WTC11 (cell line): ENCODE results near the gene PMM1. TPM values are rescaled to one million over a fixed set of nuclear protein-coding genes. Genes with fewer than 3 reads are reported as not detected.

ENCODE experiments used
- ATAC-seq: fragments of 200-7000 bp; cut with Tn5 transposase; 2 replicates; pipeline ENCODE4 v1.10.0; 2021; ENCODE audit warnings: mild to moderate bottlenecking, moderate library complexity
- CTCF ChIA-PET: fragments of 300-600 bp; sonication (Branson Sonifier 250); formaldehyde crosslinking; loops from one replicate; lab custom pipeline; 2021; ENCODE audit warnings: antibody characterized with exemption; lab: Charles Lee
- POLR2A ChIA-PET: fragments of 350-600 bp; sonication (Branson Sonifier 250); formaldehyde crosslinking; loops from one replicate; lab custom pipeline; 2021; ENCODE audit warnings: antibody characterized with exemption; lab: Charles Lee
- DNase-seq: peaks from one replicate; pipeline ENCODE4 v3.0.0; 2021; ENCODE audit warnings: low spot score
- H3K27ac Mint-ChIP-seq: 2 replicates; pipeline ENCODE4 v1.8.0; 2021; ENCODE audit warnings: mixed read lengths
- H3K27me3 Mint-ChIP-seq: 2 replicates; pipeline ENCODE4 v1.8.0; 2021; ENCODE audit warnings: low read depth, mild to moderate bottlenecking, moderate library complexity, mixed read lengths
- H3K36me3 Mint-ChIP-seq: 2 replicates; pipeline ENCODE4 v1.8.0; 2021; ENCODE audit warnings: mixed read lengths
- H3K4me1 Mint-ChIP-seq: 2 replicates; pipeline ENCODE4 v1.8.0; 2022; ENCODE audit warnings: mixed read lengths
- H3K4me3 Mint-ChIP-seq: 2 replicates; pipeline ENCODE4 v1.8.0; 2021; ENCODE audit warnings: mild to moderate bottlenecking, moderate library complexity, mixed read lengths
- H3K9me3 Mint-ChIP-seq: 2 replicates; pipeline ENCODE4 v1.8.0; 2021; ENCODE audit warnings: mixed read lengths
- CREB1 ChIP-seq: sonication (generic); formaldehyde crosslinking; IDR thresholded peaks from 2 replicates; pipeline ENCODE4 v1.8.0; 2023; ENCODE audit warnings: mild to moderate bottlenecking, missing genetic modification reagents
- E2F5 ChIP-seq: sonication (generic); formaldehyde crosslinking; IDR thresholded peaks from 2 replicates; pipeline ENCODE4 v1.8.1; 2022; ENCODE audit warnings: mild to moderate bottlenecking, moderate library complexity, missing genetic modification reagents
- ESRRA ChIP-seq: sonication (generic); formaldehyde crosslinking; IDR thresholded peaks from 2 replicates; pipeline ENCODE4 v1.8.1; 2022; ENCODE audit warnings: mild to moderate bottlenecking, missing genetic modification reagents, borderline replicate concordance
- ETV6 ChIP-seq: sonication (generic); formaldehyde crosslinking; IDR thresholded peaks from 2 replicates; pipeline ENCODE4 v1.8.1; 2022; ENCODE audit warnings: mild to moderate bottlenecking, missing genetic modification reagents
- FOXJ3 ChIP-seq: sonication (generic); formaldehyde crosslinking; IDR thresholded peaks from 2 replicates; pipeline ENCODE4 v1.9.0; 2021; ENCODE audit warnings: missing genetic modification reagents, mild to moderate bottlenecking, borderline replicate concordance
- FOXK1 ChIP-seq: sonication (generic); formaldehyde crosslinking; IDR thresholded peaks from 2 replicates; pipeline ENCODE4 v1.8.0; 2022; ENCODE audit warnings: mild to moderate bottlenecking, moderate library complexity, missing genetic modification reagents
- FOXP1 ChIP-seq: sonication (generic); formaldehyde crosslinking; IDR thresholded peaks from 2 replicates; pipeline ENCODE4 v1.8.0; 2022; ENCODE audit warnings: missing genetic modification reagents, mild to moderate bottlenecking, moderate library complexity, borderline replicate concordance
- GABPB1 ChIP-seq: sonication (generic); formaldehyde crosslinking; IDR thresholded peaks from 2 replicates; pipeline ENCODE4 v1.8.1; 2023; ENCODE audit warnings: mild to moderate bottlenecking, missing genetic modification reagents
- GRHL2 ChIP-seq: fragments of 250-450 bp; sonication (Bioruptor Pico); IDR thresholded peaks from 2 replicates; pipeline ENCODE4 v1.8.0; 2022; ENCODE audit warnings: mild to moderate bottlenecking, moderate library complexity; ENCODE audit not compliant: insufficient replicate concordance, severe bottlenecking
- IRF1 ChIP-seq: sonication (generic); formaldehyde crosslinking; IDR thresholded peaks from 2 replicates; pipeline ENCODE4 v1.8.0; 2023; ENCODE audit warnings: missing genetic modification reagents
- MYBL2 ChIP-seq: sonication (generic); formaldehyde crosslinking; IDR thresholded peaks from 2 replicates; pipeline ENCODE4 v1.8.1; 2023; ENCODE audit warnings: mild to moderate bottlenecking, moderate library complexity, missing genetic modification reagents
- NFATC4 ChIP-seq: fragments of 250-450 bp; sonication (Bioruptor Pico); IDR thresholded peaks from 2 replicates; pipeline ENCODE4 v1.9.0; 2021; ENCODE audit warnings: mild to moderate bottlenecking
- PRRX2 ChIP-seq: fragments of 250-450 bp; sonication (Bioruptor Pico); IDR thresholded peaks from 2 replicates; pipeline ENCODE4 v1.8.0; 2021; ENCODE audit warnings: mild to moderate bottlenecking
- SP1 ChIP-seq: sonication (generic); formaldehyde crosslinking; conservative IDR thresholded peaks from 2 replicates; pipeline ENCODE4 v1.8.1; 2022; ENCODE audit warnings: missing genetic modification reagents
- USF1 ChIP-seq: sonication (generic); formaldehyde crosslinking; IDR thresholded peaks from 2 replicates; pipeline ENCODE4 v1.8.0; 2022; ENCODE audit warnings: mild to moderate bottlenecking, missing genetic modification reagents
- ZNF121 ChIP-seq: sonication (generic); formaldehyde crosslinking; IDR thresholded peaks from 2 replicates; pipeline ENCODE4 v1.8.0; 2023; ENCODE audit warnings: missing genetic modification reagents
- ZNF671 ChIP-seq: fragments of 250-450 bp; sonication (Bioruptor Pico); IDR thresholded peaks from 2 replicates; pipeline ENCODE4 v1.8.0; 2021; ENCODE audit warnings: mild to moderate bottlenecking
- total RNA-seq: library from RNA; stranded (reverse); gene quantifications from 3 replicates; pipeline ENCODE4 v1.2.3, GENCODE V29; 2021
- TF ChIP-seq, protein P1 (sequence below): sonication (generic); formaldehyde crosslinking; IDR thresholded peaks from 2 replicates; pipeline ENCODE4 v1.8.1; 2023; ENCODE audit warnings: mild to moderate bottlenecking, missing genetic modification reagents, moderate library complexity
- TF ChIP-seq, protein P2 (sequence below): sonication (generic); formaldehyde crosslinking; IDR thresholded peaks from 2 replicates; pipeline ENCODE4 v1.8.1; 2023; ENCODE audit warnings: mild to moderate bottlenecking, missing genetic modification reagents
- TF ChIP-seq, protein P3 (sequence below): sonication (generic); formaldehyde crosslinking; IDR thresholded peaks from 2 replicates; pipeline ENCODE4 v1.8.0; 2022; ENCODE audit warnings: mild to moderate bottlenecking, missing genetic modification reagents
- TF ChIP-seq, protein P4 (sequence below): sonication (generic); formaldehyde crosslinking; IDR thresholded peaks from 2 replicates; pipeline ENCODE4 v1.8.1; 2023; ENCODE audit warnings: mild to moderate bottlenecking, moderate library complexity, missing genetic modification reagents

Gene PMM1
- total RNA-seq, 1 experiment from 2014 or later, result 15.7 TPM

- CTCF ChIA-PET, result no interaction called here
- H3K4me3 Mint-ChIP-seq, result no peak overlapping the region
- no peaks in the 10 kb centered on the region for H3K9me3 Mint-ChIP-seq
- TF ChIP-seq GRHL2 (CRISPR knock-in tag), result no peak
- TF ChIP-seq, protein P1, sequence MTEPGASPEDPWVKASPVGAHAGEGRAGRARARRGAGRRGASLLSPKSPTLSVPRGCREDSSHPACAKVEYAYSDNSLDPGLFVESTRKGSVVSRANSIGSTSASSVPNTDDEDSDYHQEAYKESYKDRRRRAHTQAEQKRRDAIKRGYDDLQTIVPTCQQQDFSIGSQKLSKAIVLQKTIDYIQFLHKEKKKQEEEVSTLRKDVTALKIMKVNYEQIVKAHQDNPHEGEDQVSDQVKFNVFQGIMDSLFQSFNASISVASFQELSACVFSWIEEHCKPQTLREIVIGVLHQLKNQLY (CRISPR knock-in tag), result no peak
- TF ChIP-seq ZNF671 (CRISPR knock-in tag), result no peak
- H3K27me3 Mint-ChIP-seq, result no peaks in the 10 kb centered on the region; the same call in 1 of the 2 replicates
- no peaks in the 10 kb centered on the region for H3K36me3 Mint-ChIP-seq
- POLR2A ChIA-PET, result no interaction called here
- H3K27ac Mint-ChIP-seq, result no peak overlapping the region
- DNase-seq (no peak), ATAC-seq (no peak)
- peaks cover 7% of the 10 kb centered on the region for H3K4me1 Mint-ChIP-seq
Measured at GRCh38 chr22:41548830-41549211, 40.8 kb downstream of the PMM1 start.

- no peak overlapping the region for H3K27ac Mint-ChIP-seq
- no peaks in the 10 kb centered on the region for H3K9me3 Mint-ChIP-seq
- TF ChIP-seq ZNF121 (CRISPR knock-in tag) (no peak), NFATC4 (CRISPR knock-in tag) (0 out of 2 replicates have a peak, but pooled peaks have one; percentile 15)
- H3K4me1 Mint-ChIP-seq, result peaks cover 22% of the 10 kb centered on the region
- H3K36me3 Mint-ChIP-seq, result no peaks in the 10 kb centered on the region
- DNase-seq, result no peak
- H3K4me3 Mint-ChIP-seq, result peak overlapping the region; percentile 81
- ATAC-seq, result no peak
- POLR2A ChIA-PET, result no interaction called here
- no peaks in the 10 kb centered on the region; the same call in 1 of the 2 replicates for H3K27me3 Mint-ChIP-seq
- CTCF ChIA-PET, result interaction anchor here (0.9 to 1.4 kb wide), 5 partner anchors 12 to 76 kb away, joined by 3 to 10 read pairs (median 5); partner anchors contain the start of genes ACO2 and PHF5A
Measured at GRCh38 chr22:41544671-41545476, 44.8 kb downstream of the PMM1 start.

- H3K36me3 Mint-ChIP-seq, result no peaks in the 10 kb centered on the region
- H3K4me1 Mint-ChIP-seq, result peaks cover 22% of the 10 kb centered on the region
- peak; percentile 97 for ATAC-seq
- no peaks in the 10 kb centered on the region for H3K9me3 Mint-ChIP-seq
- POLR2A ChIA-PET, result interaction anchor here (0.6 to 1.1 kb wide), 3 partner anchors 18 to 163 kb away, joined by 3 to 7 read pairs (median 5); partner anchors contain the start of genes PMM1 and TEF
- H3K4me3 Mint-ChIP-seq, result peak within 1 kb of the TSS; percentile 81
- no peak within 1 kb of the TSS for H3K27ac Mint-ChIP-seq
- DNase-seq, result peak; percentile 100
- CTCF ChIA-PET, result interaction anchor here (0.7 to 1.5 kb wide), 13 partner anchors 9 to 163 kb away, joined by 3 to 10 read pairs (median 6); partner anchors contain the start of genes ACO2, PHF5A, PMM1 and TEF
- H3K27me3 Mint-ChIP-seq, result no peaks in the 10 kb centered on the region; the same call in 1 of the 2 replicates
- TF ChIP-seq ESRRA (0 out of 2 replicates have a peak, but pooled peaks have one; percentile 52), CREB1 (CRISPR knock-in tag) (no peak), MYBL2 (peak; percentile 53; the same call in 1 of the 2 replicates), E2F5 (peak; percentile 70), GABPB1 (no peak), USF1 (no peak), FOXJ3 (CRISPR knock-in tag) (no peak), PRRX2 (CRISPR knock-in tag) (0 out of 2 replicates have a peak, but pooled peaks have one; percentile 47), ETV6 (CRISPR knock-in tag) (peak; percentile 82), FOXK1 (CRISPR knock-in tag) (peak; percentile 89), SP1 (CRISPR knock-in tag) (peak; percentile 78), IRF1 (CRISPR knock-in tag) (peak; percentile 53; the same call in 1 of the 2 replicates), FOXP1 (CRISPR knock-in tag) (peak; percentile 93)
- TF ChIP-seq, protein P2, sequence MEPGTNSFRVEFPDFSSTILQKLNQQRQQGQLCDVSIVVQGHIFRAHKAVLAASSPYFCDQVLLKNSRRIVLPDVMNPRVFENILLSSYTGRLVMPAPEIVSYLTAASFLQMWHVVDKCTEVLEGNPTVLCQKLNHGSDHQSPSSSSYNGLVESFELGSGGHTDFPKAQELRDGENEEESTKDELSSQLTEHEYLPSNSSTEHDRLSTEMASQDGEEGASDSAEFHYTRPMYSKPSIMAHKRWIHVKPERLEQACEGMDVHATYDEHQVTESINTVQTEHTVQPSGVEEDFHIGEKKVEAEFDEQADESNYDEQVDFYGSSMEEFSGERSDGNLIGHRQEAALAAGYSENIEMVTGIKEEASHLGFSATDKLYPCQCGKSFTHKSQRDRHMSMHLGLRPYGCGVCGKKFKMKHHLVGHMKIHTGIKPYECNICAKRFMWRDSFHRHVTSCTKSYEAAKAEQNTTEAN (CRISPR knock-in tag), result peak; percentile 59; the same call in 1 of the 2 replicates
- TF ChIP-seq, protein P3, sequence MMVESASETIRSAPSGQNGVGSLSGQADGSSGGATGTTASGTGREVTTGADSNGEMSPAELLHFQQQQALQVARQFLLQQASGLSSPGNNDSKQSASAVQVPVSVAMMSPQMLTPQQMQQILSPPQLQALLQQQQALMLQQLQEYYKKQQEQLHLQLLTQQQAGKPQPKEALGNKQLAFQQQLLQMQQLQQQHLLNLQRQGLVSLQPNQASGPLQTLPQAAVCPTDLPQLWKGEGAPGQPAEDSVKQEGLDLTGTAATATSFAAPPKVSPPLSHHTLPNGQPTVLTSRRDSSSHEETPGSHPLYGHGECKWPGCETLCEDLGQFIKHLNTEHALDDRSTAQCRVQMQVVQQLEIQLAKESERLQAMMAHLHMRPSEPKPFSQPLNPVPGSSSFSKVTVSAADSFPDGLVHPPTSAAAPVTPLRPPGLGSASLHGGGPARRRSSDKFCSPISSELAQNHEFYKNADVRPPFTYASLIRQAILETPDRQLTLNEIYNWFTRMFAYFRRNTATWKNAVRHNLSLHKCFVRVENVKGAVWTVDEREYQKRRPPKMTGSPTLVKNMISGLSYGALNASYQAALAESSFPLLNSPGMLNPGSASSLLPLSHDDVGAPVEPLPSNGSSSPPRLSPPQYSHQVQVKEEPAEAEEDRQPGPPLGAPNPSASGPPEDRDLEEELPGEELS (CRISPR knock-in tag), result peak; percentile 82
- TF ChIP-seq, protein P4, sequence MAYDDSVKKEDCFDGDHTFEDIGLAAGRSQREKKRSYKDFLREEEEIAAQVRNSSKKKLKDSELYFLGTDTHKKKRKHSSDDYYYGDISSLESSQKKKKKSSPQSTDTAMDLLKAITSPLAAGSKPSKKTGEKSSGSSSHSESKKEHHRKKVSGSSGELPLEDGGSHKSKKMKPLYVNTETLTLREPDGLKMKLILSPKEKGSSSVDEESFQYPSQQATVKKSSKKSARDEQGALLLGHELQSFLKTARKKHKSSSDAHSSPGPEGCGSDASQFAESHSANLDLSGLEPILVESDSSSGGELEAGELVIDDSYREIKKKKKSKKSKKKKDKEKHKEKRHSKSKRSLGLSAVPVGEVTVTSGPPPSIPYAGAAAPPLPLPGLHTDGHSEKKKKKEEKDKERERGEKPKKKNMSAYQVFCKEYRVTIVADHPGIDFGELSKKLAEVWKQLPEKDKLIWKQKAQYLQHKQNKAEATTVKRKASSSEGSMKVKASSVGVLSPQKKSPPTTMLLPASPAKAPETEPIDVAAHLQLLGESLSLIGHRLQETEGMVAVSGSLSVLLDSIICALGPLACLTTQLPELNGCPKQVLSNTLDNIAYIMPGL, result peak; percentile 65
Measured at GRCh38 chr22:41543854-41544670, 45.6 kb downstream of the PMM1 start, which contains the start of gene POLR3H. Gene POLR3H (minus strand): TSS chr22:41544470. CDS start chr22:41544101, 369 bp downstream.
